ENCODE results near the gene RTRAF.
A peak's percentile ranks its signal among the peaks of the same experiment; 100 is the strongest.

The RTRAF gene

GRCh38 chr14:52043690-52044089 is 54.3 kb downstream of the RTRAF start:
- H3K27ac ChIP-seq = no peak overlapping the region
- TF ChIP-seq CTCF (conservative IDR thresholded peaks at IDR 0.05) = peak; percentile 52

GRCh38 chr14:52044791-52045522 is 55.6 kb downstream of the RTRAF start:
- TF ChIP-seq CTCF (conservative IDR thresholded peaks at IDR 0.05) = no peak
- H3K27ac ChIP-seq = no peak overlapping the region

- no peak for TF ChIP-seq CTCF (conservative IDR thresholded peaks at IDR 0.05)
- no peak overlapping the region for H3K27ac ChIP-seq
These were observed 57.1 kb downstream of the RTRAF start for GRCh38 chr14:52046376-52046917.

- TF ChIP-seq CTCF (conservative IDR thresholded peaks at IDR 0.05) = no peak
- no peak overlapping the region for H3K27ac ChIP-seq
These were observed 58.8 kb downstream of the RTRAF start for GRCh38 chr14:52048116-52048515.

DNA sequence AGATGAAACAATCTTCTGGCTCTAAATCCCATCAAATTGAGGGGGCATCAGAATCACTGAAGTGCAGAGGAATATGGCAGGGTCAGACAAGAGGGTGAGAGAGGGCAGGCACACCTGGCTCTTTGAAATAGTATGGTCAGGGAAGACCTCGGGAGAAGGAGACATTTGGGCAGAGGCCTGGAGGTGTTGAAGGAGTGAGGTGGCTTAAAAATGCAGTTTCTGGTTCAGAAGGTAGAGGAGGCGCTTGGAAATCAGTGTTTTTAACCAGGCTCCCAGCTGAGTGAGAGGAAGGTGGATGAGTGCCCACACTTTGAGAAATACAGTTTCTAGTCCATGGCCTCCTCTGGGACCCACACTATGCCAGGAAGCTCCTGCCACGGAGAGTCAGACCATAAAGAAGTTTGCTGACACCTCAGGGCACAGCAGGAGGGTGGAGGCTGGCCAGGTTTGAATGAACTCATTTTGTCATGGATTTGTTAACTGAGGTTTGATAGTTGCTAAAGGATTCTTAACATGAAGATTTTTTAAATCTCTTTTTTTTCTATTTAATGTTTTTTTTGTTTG is 59.4 kb downstream of the RTRAF start:
- no peak overlapping the region for H3K27ac ChIP-seq
- no peak for TF ChIP-seq CTCF (conservative IDR thresholded peaks at IDR 0.05)

DNA sequence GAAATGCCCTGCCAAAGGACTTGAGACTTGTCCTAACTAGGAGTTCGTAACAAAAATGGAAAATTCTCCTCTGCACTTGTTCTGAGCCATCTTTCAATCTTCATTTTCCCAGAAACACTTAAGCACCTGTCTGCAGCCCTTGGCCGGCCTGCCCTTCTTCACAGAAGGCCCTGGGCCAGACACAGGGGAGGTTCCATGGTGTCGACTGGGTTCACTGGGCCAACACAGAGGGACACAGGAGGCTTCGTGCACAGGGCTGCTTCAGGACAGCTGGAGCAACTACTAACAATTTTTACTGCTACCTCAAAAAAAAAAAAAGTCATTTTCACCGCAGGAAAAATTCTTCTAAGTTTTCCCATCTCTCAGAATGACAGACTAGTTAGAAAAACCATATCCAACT is 59.9 kb downstream of the RTRAF start:
- H3K27ac ChIP-seq = no peak overlapping the region
- TF ChIP-seq CTCF (conservative IDR thresholded peaks at IDR 0.05) = no peak

GRCh38 chr14:52049721-52050588 is 60.6 kb downstream of the RTRAF start:
- TF ChIP-seq CTCF (conservative IDR thresholded peaks at IDR 0.05) = no peak
- no peak overlapping the region for H3K27ac ChIP-seq

Measured in VCaP (cell line).